HG03354 (cell line): Measurements from ENCODE around the gene MAGEA6.
"Not testable (repeated sequence)": the region's sequence is repeated elsewhere in the genome, so short reads cannot be mapped to it uniquely, and the experiment has no call there.

Experiments
- ATAC-seq: cut with Tn5 transposase; IDR thresholded peaks from one replicate; pipeline ENCODE4 v1.9.1; 2021; ENCODE audit warnings: mild to moderate bottlenecking; ENCODE audit not compliant: unreplicated experiment, poor library complexity, severe bottlenecking

The MAGEA6 gene

DNA sequence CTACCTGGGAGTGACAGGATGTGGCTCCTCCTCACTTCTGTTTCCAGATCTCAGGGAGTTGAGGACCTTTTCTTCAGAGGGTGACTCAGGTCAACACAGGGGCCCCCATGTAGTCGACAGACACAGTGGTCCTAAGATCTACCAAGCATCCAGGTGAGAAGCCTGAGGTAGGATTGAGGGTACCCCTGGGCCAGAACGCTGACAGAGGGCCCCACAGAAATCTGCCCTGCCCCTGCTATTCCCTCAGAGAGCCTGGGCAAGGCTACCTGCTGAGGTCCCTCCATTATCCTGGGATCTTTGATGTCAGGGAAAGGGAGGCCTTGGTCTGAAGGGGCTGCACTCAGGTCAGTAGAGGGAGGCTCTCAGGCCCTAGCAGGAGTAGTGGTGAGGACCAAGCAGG lies 34.4 kb downstream of the MAGEA6 start:
- ATAC-seq, result no peak

DNA sequence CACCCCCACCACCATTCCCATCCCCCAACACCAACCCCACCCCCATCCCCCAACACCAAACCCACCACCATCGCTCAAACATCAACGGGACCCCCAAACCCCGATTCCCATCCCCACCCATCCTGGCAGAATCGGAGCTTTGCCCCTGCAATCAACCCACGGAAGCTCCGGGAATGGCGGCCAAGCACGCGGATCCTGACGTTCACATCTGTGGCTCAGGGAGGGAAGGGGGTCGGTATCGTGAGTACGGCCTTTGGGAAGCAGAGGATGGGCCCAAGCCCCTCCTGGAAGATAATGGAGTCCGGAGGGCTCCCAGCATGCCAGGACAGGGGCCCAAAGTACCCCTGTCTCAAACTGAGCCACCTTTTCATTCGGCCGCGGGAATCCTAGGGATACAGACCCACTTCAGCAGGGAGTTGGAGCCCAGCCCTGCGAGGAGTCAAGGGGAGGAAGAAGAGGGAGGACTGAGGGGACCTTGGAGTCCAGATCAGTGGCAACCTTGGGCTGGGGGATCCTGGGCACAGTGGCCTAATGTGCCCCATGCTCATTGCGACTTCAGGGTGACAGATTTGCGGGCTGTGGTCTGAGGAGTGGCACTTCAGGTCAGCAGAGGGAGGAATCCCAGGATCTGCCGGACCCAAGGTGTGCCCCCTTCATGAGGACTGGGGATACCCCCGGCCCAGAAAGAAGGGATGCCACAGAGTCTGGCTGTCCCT lies 35.2 kb downstream of the MAGEA6 start:
- ATAC-seq, result not testable (repeated sequence)

GRCh38 chrX:152733261-152733975 lies 36.1 kb downstream of the MAGEA6 start, which contains the start of the genes CSAG1 and MAGEA12:
Gene CSAG1 (minus strand): TSS chrX:152733721. CDS start chrX:152732460, 1,261 bp downstream.
Gene MAGEA12 (plus strand): TSS chrX:152733757. CDS start chrX:152736162, 2,405 bp downstream.
- ATAC-seq, result no peak

DNA sequence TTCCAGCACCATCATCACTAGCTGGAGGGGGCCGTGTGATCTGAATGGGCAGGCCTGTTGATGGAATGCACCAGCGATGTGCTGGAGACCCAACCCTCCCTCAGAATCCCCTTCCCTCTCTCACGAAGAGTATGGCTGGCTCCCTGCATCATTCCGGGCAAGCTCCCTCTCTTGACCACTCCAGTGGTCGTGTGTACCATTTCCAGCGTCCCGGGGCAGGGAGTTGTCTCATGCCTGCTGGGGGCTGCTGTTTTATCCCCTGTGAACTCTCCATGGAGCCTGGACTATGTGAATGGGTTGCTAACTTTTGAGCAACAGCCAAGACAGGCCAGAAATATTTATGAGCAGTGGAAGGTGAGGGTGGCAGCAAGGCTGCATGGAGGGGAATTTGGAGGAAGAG lies 44.1 kb downstream of the MAGEA6 start:
- no peak for ATAC-seq
